Endothelial cell of umbilical vein (primary cell): ENCODE results near the gene FRK. TPM values are rescaled to one million over a fixed set of nuclear protein-coding genes. Genes with fewer than 3 reads are reported as not detected.
"Not testable (repeated sequence)": the region's sequence is repeated elsewhere in the genome, so short reads cannot be mapped to it uniquely, and the experiment has no call there.

Experiments
- BruUV-seq: library from RNA; stranded (reverse); fragments of 400-500 nt; replicated peaks from 2 replicates; lab custom pipeline; 2021; lab: Mats Ljungman, UMichigan
- CTCF ChIA-PET: fragments of 300-600, 350-600 bp; sonication (Branson Sonifier 250); formaldehyde crosslinking; loops from one replicate; lab custom pipeline; 2021; ENCODE audit warnings: antibody characterized with exemption, inconsistent platforms; lab: Charles Lee
- POLR2A ChIA-PET: fragments of 300-600, 350-600 bp; sonication (Branson Sonifier 250); formaldehyde crosslinking; loops from one replicate; lab custom pipeline; 2021; ENCODE audit warnings: antibody characterized with exemption, inconsistent platforms; lab: Charles Lee
- DNase-seq: peaks from one replicate; pipeline ENCODE4 v3.0.0-alpha.2; 2011; ENCODE audit warnings: low read depth, low spot score
- FAIRE-seq: peaks from 2 replicates; lab custom pipeline; 2011; peaks lifted over from hg19 to GRCh38; lab: Jason Lieb, UNC
- H2AFZ ChIP-seq: 2 replicates; pipeline ENCODE4 v1.6.0; 2012; ENCODE audit warnings: low read depth, low read length, control low read depth, inconsistent platforms
- H3K27ac ChIP-seq: 2 replicates; pipeline ENCODE4 v1.5.1; 2011; ENCODE audit warnings: low read depth, mild to moderate bottlenecking, control low read depth, low read length, moderate library complexity; ENCODE audit not compliant: insufficient read depth
- H3K27me3 ChIP-seq, 2 experiments: 2 replicates each; pipeline versions ENCODE4 v1.6.0 to v1.6.1; 2011; ENCODE audit warnings: low read length in 2 of 2, mixed read lengths in 1 of 2; ENCODE audit not compliant: control insufficient read depth in 2 of 2, insufficient read depth in 2 of 2
- H3K36me3 ChIP-seq, 2 experiments: 2 replicates in 1 of 2; 3 replicates in 1 of 2; pipeline ENCODE4 v1.5.1; 2011; ENCODE audit warnings: low read length in 2 of 2, mild to moderate bottlenecking in 1 of 2, moderate library complexity in 1 of 2; ENCODE audit not compliant: control insufficient read depth in 2 of 2, insufficient read depth in 2 of 2; ENCODE audit errors: extremely low read depth in 1 of 2
- H3K4me1 ChIP-seq: 3 replicates; pipeline ENCODE4 v1.5.1; 2011; ENCODE audit warnings: mild to moderate bottlenecking, low read length; ENCODE audit not compliant: control insufficient read depth, insufficient read depth; ENCODE audit errors: extremely low read depth
- H3K4me2 ChIP-seq: 2 replicates; pipeline ENCODE4 v1.6.1; 2011; ENCODE audit warnings: low read length, control low read depth, mixed read lengths; ENCODE audit not compliant: insufficient read depth
- H3K4me3 ChIP-seq, 3 experiments: fragments of 200-600 bp in 1 of 3; sonication (generic), shearing (Covaris generic) in 1 of 3; replicated peaks in 1 of 3; 2 replicates each; pipeline ENCODE4 v1.5.1; 2011 to 2016; ENCODE audit warnings: control low read depth in 3 of 3, low read length in 3 of 3, mild to moderate bottlenecking in 2 of 3, inconsistent platforms in 1 of 3, low read depth in 1 of 3, moderate library complexity in 1 of 3; ENCODE audit not compliant: insufficient read depth in 1 of 3
- H3K79me2 ChIP-seq: 2 replicates; pipeline ENCODE4 v1.6.0; 2012; ENCODE audit warnings: low read length, inconsistent platforms; ENCODE audit not compliant: control insufficient read depth, insufficient read depth
- H3K9ac ChIP-seq: replicated peaks from 2 replicates; pipeline ENCODE3; 2011; ENCODE audit warnings: low read length, control low read depth; ENCODE audit not compliant: insufficient read depth; ENCODE audit errors: extremely low read depth
- H3K9me1 ChIP-seq: replicated peaks from 3 replicates; pipeline ENCODE4 v1.6.0; 2011; ENCODE audit warnings: mild to moderate bottlenecking, low read length; ENCODE audit not compliant: control insufficient read depth, insufficient read depth; ENCODE audit errors: extremely low read depth
- H3K9me3 ChIP-seq: replicated peaks from 2 replicates; pipeline ENCODE4 v1.5.1; 2012; ENCODE audit warnings: low read length, inconsistent platforms; ENCODE audit not compliant: control insufficient read depth, insufficient read depth
- H4K20me1 ChIP-seq: replicated peaks from 2 replicates; pipeline ENCODE3; 2011; ENCODE audit warnings: mild to moderate bottlenecking, low read length; ENCODE audit not compliant: control insufficient read depth, insufficient read depth; ENCODE audit errors: extremely low read depth
- EZH2 ChIP-seq: IDR thresholded peaks from 2 replicates; pipeline ENCODE4 v1.6.1; 2012; ENCODE audit warnings: borderline replicate concordance, low read depth, mild to moderate bottlenecking, moderate library complexity, low read length, inconsistent platforms; ENCODE audit not compliant: severe bottlenecking
- FOS ChIP-seq: IDR thresholded peaks from 2 replicates; pipeline ENCODE4 v1.6.1; 2011; ENCODE audit warnings: mild to moderate bottlenecking, low read length, moderate library complexity, borderline replicate concordance; ENCODE audit not compliant: insufficient read depth
- JUN ChIP-seq: IDR thresholded peaks from 2 replicates; pipeline ENCODE4 v1.6.1; 2011; ENCODE audit warnings: borderline replicate concordance, low read depth; ENCODE audit not compliant: insufficient read length, insufficient read depth
- MYC ChIP-seq: IDR thresholded peaks from one replicate; pipeline ENCODE4 v1.6.1; 2011; ENCODE audit warnings: mild to moderate bottlenecking, low read depth, low read length
- POLR2A ChIP-seq: IDR thresholded peaks from 2 replicates; pipeline ENCODE4 v1.6.1; 2012; ENCODE audit warnings: low read depth, mild to moderate bottlenecking, control low read depth, low read length
- POLR2AphosphoS5 ChIP-seq: IDR thresholded peaks from 2 replicates; pipeline ENCODE4 v1.6.1; 2012; ENCODE audit warnings: low read depth, mild to moderate bottlenecking, control low read depth, low read length, moderate library complexity; ENCODE audit not compliant: insufficient read depth
- dilution Hi-C: fragments of 300-500 bp; cut with MboI; formaldehyde crosslinking; loops from one replicate; pipeline ENCODE4 v1.15.0; 2019; ENCODE audit warnings: low sequenced_read_pairs; ENCODE audit not compliant: extremely low pct_ligation_motif_present
- intact Hi-C: fragments of 100-400 bp; cut with micrococcal nuclease; formaldehyde crosslinking; loops from one replicate; pipeline ENCODE4 v1.10.0; 2022
- polyA plus RNA-seq, 4 experiments: library from polyadenylated mRNA; depleted of rRNA in 3 of 4; stranded (reverse) in 3 of 4; unstranded in 1 of 4; fragments of >200 nt; gene quantifications; 2 replicates each; pipeline versions ENCODE4 v1.2.1 to v1.2.3, GENCODE V29; 2011 to 2012; ENCODE audit warnings: missing spikeins in 1 of 4
- total RNA-seq: library from RNA; stranded (reverse); gene quantifications from 2 replicates; pipeline ENCODE4 v1.2.3, GENCODE V29; 2021
- TF ChIP-seq, protein P1 (sequence below), 2 donors: IDR thresholded peaks; 1 replicate in 1 of 2; 2 replicates in 1 of 2; pipeline ENCODE4 v1.5.1; 2011; ENCODE audit warnings: low read length in 2 of 2, mild to moderate bottlenecking in 2 of 2, moderate library complexity in 2 of 2, control low read depth in 1 of 2, inconsistent platforms in 1 of 2, low read depth in 1 of 2; ENCODE audit not compliant: insufficient read depth in 1 of 2; ENCODE audit errors: extremely low read depth in 1 of 2
- TF ChIP-seq, protein P2 (sequence below): IDR thresholded peaks from 2 replicates; pipeline ENCODE4 v1.6.1; 2011; ENCODE audit not compliant: insufficient read depth, insufficient read length

The FRK gene
- total and polyA plus RNA-seq, 2 donors (not counting 3 experiments of a cell fraction or from before 2014, with no cell fraction given): 0.01 TPM; not detected in 1

GRCh38 chr6:115932481-115932880, 128.2 kb downstream of the FRK start:
- no peak overlapping the region for H3K27ac ChIP-seq
- no peaks in the 10 kb centered on the region for H3K36me3 ChIP-seq
- no peaks in the 10 kb centered on the region for H3K9me1 ChIP-seq
- intact Hi-C loops (no loop called here), dilution Hi-C loops (no loop called here)
- POLR2A ChIA-PET: no interaction called here
- no peaks in the 10 kb centered on the region for H3K79me2 ChIP-seq
- CTCF ChIA-PET: no interaction called here
- DNase-seq (no peak), FAIRE-seq (no peak)
- no TSS peak for BruUV-seq
- no peaks in the 10 kb centered on the region for H3K9me3 ChIP-seq
- H3K4me1 ChIP-seq: no peaks in the 10 kb centered on the region
- no peak for TF ChIP-seq JUN
- TF ChIP-seq POLR2AphosphoS5: no peak
- no peak for TF ChIP-seq MYC
- TF ChIP-seq FOS: no peak
- TF ChIP-seq, protein P1, sequence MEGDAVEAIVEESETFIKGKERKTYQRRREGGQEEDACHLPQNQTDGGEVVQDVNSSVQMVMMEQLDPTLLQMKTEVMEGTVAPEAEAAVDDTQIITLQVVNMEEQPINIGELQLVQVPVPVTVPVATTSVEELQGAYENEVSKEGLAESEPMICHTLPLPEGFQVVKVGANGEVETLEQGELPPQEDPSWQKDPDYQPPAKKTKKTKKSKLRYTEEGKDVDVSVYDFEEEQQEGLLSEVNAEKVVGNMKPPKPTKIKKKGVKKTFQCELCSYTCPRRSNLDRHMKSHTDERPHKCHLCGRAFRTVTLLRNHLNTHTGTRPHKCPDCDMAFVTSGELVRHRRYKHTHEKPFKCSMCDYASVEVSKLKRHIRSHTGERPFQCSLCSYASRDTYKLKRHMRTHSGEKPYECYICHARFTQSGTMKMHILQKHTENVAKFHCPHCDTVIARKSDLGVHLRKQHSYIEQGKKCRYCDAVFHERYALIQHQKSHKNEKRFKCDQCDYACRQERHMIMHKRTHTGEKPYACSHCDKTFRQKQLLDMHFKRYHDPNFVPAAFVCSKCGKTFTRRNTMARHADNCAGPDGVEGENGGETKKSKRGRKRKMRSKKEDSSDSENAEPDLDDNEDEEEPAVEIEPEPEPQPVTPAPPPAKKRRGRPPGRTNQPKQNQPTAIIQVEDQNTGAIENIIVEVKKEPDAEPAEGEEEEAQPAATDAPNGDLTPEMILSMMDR (IDR thresholded peaks at IDR 0.05; ENCODE audit: extremely low read depth in 1 of 2, insufficient read depth in 1 of 2, low read depth in 1 of 2, low read length in 2 of 2): no peak
- no peak for TF ChIP-seq EZH2
- TF ChIP-seq POLR2A: no peak
- TF ChIP-seq, protein P2, sequence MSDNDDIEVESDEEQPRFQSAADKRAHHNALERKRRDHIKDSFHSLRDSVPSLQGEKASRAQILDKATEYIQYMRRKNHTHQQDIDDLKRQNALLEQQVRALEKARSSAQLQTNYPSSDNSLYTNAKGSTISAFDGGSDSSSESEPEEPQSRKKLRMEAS: no peak
- H4K20me1 ChIP-seq: no peaks in the 10 kb centered on the region
- H3K4me2 ChIP-seq: no peak overlapping the region
- no peak overlapping the region for H2AFZ ChIP-seq
- H3K27me3 ChIP-seq: no peaks in the 10 kb centered on the region
- no peak overlapping the region for H3K4me3 ChIP-seq
- H3K9ac ChIP-seq: no peak overlapping the region

DNA sequence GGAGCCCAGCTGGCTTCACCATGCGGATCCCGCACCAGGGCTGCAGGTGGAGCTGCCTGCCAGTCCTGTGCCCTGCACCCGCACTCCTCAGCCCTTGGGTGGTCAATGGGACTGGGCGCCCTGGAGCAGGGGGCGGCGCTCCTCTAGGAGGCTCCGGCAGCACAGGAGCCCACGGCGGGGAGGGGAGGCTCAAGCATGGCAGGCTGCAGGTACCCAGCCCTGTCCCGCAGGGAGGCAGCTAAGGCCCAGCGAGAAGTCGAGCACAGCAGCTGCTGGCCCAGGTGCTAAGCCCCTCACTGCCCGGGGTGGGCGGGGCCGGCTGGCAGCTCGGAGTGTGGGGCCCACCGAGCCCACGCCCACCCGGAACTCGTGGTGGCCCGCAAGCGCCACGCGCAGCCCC, 132.7 kb downstream of the FRK start:
- dilution Hi-C loops, H4K20me1 ChIP-seq, H3K9me3 ChIP-seq, H3K4me3 ChIP-seq, H2AFZ ChIP-seq, H3K79me2 ChIP-seq, H3K27me3 ChIP-seq, BruUV-seq, H3K4me1 ChIP-seq, H3K9me1 ChIP-seq, FAIRE-seq, CTCF ChIA-PET, intact Hi-C loops, H3K27ac ChIP-seq, POLR2A ChIA-PET, H3K9ac ChIP-seq, H3K36me3 ChIP-seq, DNase-seq, H3K4me2 ChIP-seq: not testable (repeated sequence)
